Heart right ventricle (tissue), 16 donors: ENCODE data around the gene COQ8A. TPM values are rescaled to one million over a fixed set of nuclear protein-coding genes. Genes with fewer than 3 reads are reported as not detected.

ENCODE experiments used
- ATAC-seq, 8 donors: fragments of 200-7000 bp; cut with Tn5 transposase; one replicate each; pipeline ENCODE4 v1.9.1; 2020; ENCODE audit warnings: mild to moderate bottlenecking in 8 of 8, moderate library complexity in 8 of 8, moderate number of reproducible peaks in 1 of 8
- DNase-seq, 2 donors: peaks; one replicate each; pipeline ENCODE4 v3.0.0-alpha.2; 2020
- H3K27ac ChIP-seq, 10 donors: fragments of 200-600 bp; sonication (generic) in 2 of 10; one replicate each; pipeline versions ENCODE4 v1.5.0 to v1.8.0; 2020 to 2022; ENCODE audit warnings: mild to moderate bottlenecking in 3 of 10
- H3K27me3 ChIP-seq, 7 donors: fragments of 200-600 bp; one replicate each; pipeline ENCODE4 v1.8.0; 2021 to 2022; ENCODE audit warnings: mild to moderate bottlenecking in 2 of 7
- H3K36me3 ChIP-seq, 9 donors: fragments of 200-600 bp; sonication (generic) in 1 of 9; one replicate each; pipeline versions ENCODE4 v1.5.0 to v1.8.0; 2020 to 2022; ENCODE audit warnings: mild to moderate bottlenecking in 2 of 9
- H3K4me1 ChIP-seq, 9 donors: fragments of 200-600 bp; sonication (generic) in 1 of 9; one replicate each; pipeline versions ENCODE4 v1.5.0 to v1.8.0; 2020 to 2022; ENCODE audit warnings: mild to moderate bottlenecking in 4 of 9
- H3K4me3 ChIP-seq, 10 donors: fragments of 200-600 bp; sonication (generic) in 2 of 10; one replicate each; pipeline versions ENCODE4 v1.5.0 to v1.8.0; 2020 to 2022; ENCODE audit warnings: mild to moderate bottlenecking in 7 of 10, moderate library complexity in 2 of 10
- H3K9me3 ChIP-seq, 11 donors: fragments of 200-600 bp in 10 of 11; sonication (generic) in 2 of 11; one replicate each; pipeline versions ENCODE4 v1.5.0 to v1.8.0; 2013 to 2022; ENCODE audit warnings: mild to moderate bottlenecking in 2 of 11, control low read depth in 1 of 11, moderate library complexity in 1 of 11
- whole genome bisulfite sequencing, 2 donors: extraction: QIAGEN DNeasy Blood & Tissue Kit; methylation state at CpG; one replicate each; pipeline ENCODE4 v1.1.7; 2013; ENCODE audit warnings: inconsistent platforms in 1 of 2; 5-methylcytosine and 5-hydroxymethylcytosine counted together
- intact Hi-C, 10 donors: fragments of 100-400 bp; cut with DNase I; formaldehyde crosslinking; loops; one replicate each; pipeline versions ENCODE4 v1.11.1 to v1.14.2; 2022
- polyA plus RNA-seq, 2 donors: library from polyadenylated mRNA; stranded (reverse); fragments of 200-250 nt; gene quantifications; one replicate each; pipeline ENCODE4 v1.2.3, GENCODE V29; 2013
- total RNA-seq, 10 donors: library from RNA; stranded (reverse); fragmentation: NEBNext Ultra II Directional in 3 of 10; extraction: Animal tissue kit (Norgen Biotek cat#: 25700) in 3 of 10; gene quantifications; one replicate each; pipeline versions ENCODE4 v1.2.1 to v1.2.4, GENCODE V29; 2021 to 2023
- TF ChIP-seq, protein P1 (sequence below), 9 donors: fragments of 200-600 bp; sonication (generic) in 2 of 9; IDR thresholded peaks; one replicate each; pipeline versions ENCODE4 v1.5.0 to v1.8.0; 2021 to 2022; ENCODE audit warnings: antibody characterized with exemption in 9 of 9, mild to moderate bottlenecking in 5 of 9, moderate library complexity in 1 of 9
- donor health status: Arrhythmogenic right ventricular cardiomyopathy.
- donor health status: ischemic (EF 13 %, LVEDD 7.1; RV severe dilation, severe dysfunction).
- donor health status: healthy with polysubstance abuse.
- donor health status: DM: no; HTN: yes; CAD: no.
- donor health status: DM: no; HTN: no; CAD: no.
- donor health status: ischemic (EF 25% LVEDD 6.9; RV normal size, moderate dysfunction).
- donor health status: ischemic (EF 25% LVEDD 5.7; RV mildly dilated, moderate dysfunction).
- donor health status: healthy.
- donor health status: DM: yes; HTN: yes; CAD: no.
- donor health status: Ischemic cardiomyopathy.
- donor health status: ischemic (EF 35%, LVEDD 5.7; RV mildly dilated, moderate dysfunction).
- donor health status: nonischemic (EF 11% LVEDD 7.7; RV severe dilation, severe dysfunction).
- donor health status: DM: yes; HTN: yes; CAD: no.
- donor health status: PGD.
- donor health status: ischemic (EF 29% LVEDD 5.4; RV normal size, mild dysfunction).
- donor health status: nonischemic (EF 23%, LVEDD 6.1; RV moderate dilation, normal function).

The COQ8A gene
- total and polyA plus RNA-seq, 12 donors = 136 to 495 (median 253) TPM

DNA sequence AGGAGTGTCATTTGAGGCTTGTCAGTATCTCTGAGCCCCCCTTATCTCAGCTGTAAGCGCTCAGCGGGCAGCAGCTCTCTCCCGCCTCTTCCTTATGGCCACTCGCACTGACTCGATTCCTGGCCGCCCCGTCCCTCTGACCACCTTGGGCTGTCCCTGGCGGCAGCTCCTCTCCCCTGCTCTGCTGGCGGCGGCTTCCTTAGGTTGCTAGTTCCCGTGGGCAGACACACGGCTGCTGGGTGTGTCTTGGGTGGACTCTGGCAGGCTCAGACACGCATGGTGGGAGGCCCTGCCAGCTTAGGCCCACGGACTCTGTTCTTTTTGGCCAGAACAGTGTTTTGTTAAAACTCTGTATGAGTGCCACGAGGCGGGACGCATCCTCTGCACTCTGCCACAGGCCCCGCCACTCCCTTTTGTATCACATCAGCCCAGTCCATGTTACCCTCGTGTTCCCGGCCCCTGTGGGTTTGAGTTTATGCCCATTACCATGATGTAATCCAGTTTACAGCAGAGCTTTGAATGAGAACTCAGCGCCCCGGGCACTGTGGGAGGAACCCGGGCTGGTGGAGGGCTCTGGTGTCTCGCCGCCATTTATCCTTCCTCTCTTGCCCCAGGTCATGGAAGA, 45.9 kb downstream of the COQ8A start:
- Histone ChIP-seq H3K4me3 (no peak overlapping the region), H3K9me3 (no peaks in the 10 kb centered on the region), H3K36me3 (peaks cover 0 to 75% (median 11%) of the 10 kb centered on the region in 9 donors), H3K4me1 (peaks cover 19 to 88% (median 55%) of the 10 kb centered on the region in 9 donors), H3K27me3 (no peaks in the 10 kb centered on the region), H3K27ac (peak overlapping the region; percentile 50 to 86 (median 76))
- DNase-seq (peak in 1 of 2 donors; percentile 48), ATAC-seq (peak in 7 of 8 donors; percentile 16 to 64 (median 37))
- intact Hi-C loops = loop anchor here in 1 of 10 donors (5.0 kb wide), 1 partner anchor 74 kb away; no protein-coding TSS in a partner anchor
- TF ChIP-seq, protein P1, sequence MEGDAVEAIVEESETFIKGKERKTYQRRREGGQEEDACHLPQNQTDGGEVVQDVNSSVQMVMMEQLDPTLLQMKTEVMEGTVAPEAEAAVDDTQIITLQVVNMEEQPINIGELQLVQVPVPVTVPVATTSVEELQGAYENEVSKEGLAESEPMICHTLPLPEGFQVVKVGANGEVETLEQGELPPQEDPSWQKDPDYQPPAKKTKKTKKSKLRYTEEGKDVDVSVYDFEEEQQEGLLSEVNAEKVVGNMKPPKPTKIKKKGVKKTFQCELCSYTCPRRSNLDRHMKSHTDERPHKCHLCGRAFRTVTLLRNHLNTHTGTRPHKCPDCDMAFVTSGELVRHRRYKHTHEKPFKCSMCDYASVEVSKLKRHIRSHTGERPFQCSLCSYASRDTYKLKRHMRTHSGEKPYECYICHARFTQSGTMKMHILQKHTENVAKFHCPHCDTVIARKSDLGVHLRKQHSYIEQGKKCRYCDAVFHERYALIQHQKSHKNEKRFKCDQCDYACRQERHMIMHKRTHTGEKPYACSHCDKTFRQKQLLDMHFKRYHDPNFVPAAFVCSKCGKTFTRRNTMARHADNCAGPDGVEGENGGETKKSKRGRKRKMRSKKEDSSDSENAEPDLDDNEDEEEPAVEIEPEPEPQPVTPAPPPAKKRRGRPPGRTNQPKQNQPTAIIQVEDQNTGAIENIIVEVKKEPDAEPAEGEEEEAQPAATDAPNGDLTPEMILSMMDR (IDR thresholded peaks at IDR 0.05) = peak in 1 of 9 donors; percentile 8
- WGBS, 2 donors = 67% methylated on average over 25 of the region's 25 CpGs

DNA sequence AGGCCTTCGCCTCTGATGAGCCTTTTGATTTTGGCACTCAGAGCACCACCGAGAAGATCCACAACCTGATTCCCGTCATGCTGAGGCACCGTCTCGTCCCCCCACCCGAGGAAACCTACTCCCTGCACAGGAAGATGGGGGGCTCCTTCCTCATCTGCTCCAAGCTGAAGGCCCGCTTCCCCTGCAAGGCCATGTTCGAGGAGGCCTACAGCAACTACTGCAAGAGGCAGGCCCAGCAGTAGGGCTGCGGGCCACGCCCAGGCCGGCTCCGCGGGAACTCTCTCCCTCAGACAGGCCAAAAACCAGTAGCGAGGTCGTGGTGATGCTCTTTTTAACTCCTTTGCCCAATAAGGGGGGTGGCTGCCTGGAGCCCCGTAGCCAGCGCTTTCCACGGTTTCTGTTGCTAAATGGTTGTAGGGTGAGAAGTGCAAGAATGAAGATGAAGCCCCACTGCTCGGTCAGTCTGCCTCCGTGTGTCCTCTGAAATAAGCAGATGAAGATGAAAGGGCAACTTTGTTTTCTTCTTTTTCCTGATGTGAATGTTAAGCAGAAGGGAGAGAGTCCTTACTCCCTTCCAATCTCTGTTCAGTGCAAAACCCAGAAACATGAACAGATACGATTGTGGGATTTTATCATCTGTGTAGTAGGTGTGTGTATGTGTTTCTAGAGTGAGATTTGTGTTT, 46.5 kb downstream of the COQ8A start:
- no peak overlapping the region for H3K4me3 ChIP-seq
- H3K4me1 ChIP-seq = peaks cover 16 to 88% (median 50%) of the 10 kb centered on the region in 9 donors
- ATAC-seq = no peak
- H3K9me3 ChIP-seq = no peaks in the 10 kb centered on the region
- 78 to 83% methylated on average over 21 of the region's 21 CpGs for WGBS, 2 donors
- H3K27ac ChIP-seq = peak overlapping the region in 7 of 10 donors; percentile 15 to 86 (median 75)
- TF ChIP-seq, protein P1 (IDR thresholded peaks at IDR 0.05) = no peak
- no peaks in the 10 kb centered on the region for H3K27me3 ChIP-seq
- DNase-seq = no peak
- intact Hi-C loops = loop anchor here in 1 of 10 donors (5.0 kb wide), 1 partner anchor 74 kb away; no protein-coding TSS in a partner anchor
- H3K36me3 ChIP-seq = peaks cover 0 to 69% (median 11%) of the 10 kb centered on the region in 9 donors

DNA sequence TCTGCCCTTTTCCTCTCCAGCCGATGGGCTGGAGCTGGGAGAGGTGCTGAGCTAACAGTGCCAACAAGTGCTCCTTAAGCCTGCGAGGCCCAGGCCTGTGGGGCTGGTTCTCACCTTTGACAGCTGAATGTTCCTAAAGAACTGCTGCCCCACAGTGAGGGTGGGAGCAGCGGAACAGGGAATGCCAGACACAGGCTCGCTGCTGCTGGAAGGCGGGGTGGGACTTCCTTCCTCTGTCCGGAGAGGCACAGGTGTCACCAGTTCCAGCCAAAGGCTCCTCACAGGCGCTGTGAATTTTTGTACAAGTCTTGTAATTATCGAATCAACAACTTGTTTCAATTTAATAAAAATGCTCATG, 47.1 kb downstream of the COQ8A start:
- Histone ChIP-seq H3K4me3 (no peak overlapping the region), H3K9me3 (no peaks in the 10 kb centered on the region), H3K27me3 (no peaks in the 10 kb centered on the region), H3K27ac (peak overlapping the region in 5 of 10 donors; percentile 15 to 75 (median 52)), H3K36me3 (peaks cover 0 to 65% (median 11%) of the 10 kb centered on the region in 9 donors), H3K4me1 (peaks cover 16 to 83% (median 50%) of the 10 kb centered on the region in 9 donors)
- WGBS, 2 donors = 63 to 67% methylated on average over 8 of the region's 8 CpGs
- intact Hi-C loops = loop anchor here in 1 of 10 donors (5.0 kb wide), 1 partner anchor 75 kb away; no protein-coding TSS in a partner anchor
- DNase-seq (no peak), ATAC-seq (no peak)
- TF ChIP-seq, protein P1 (IDR thresholded peaks at IDR 0.05) = no peak

DNA sequence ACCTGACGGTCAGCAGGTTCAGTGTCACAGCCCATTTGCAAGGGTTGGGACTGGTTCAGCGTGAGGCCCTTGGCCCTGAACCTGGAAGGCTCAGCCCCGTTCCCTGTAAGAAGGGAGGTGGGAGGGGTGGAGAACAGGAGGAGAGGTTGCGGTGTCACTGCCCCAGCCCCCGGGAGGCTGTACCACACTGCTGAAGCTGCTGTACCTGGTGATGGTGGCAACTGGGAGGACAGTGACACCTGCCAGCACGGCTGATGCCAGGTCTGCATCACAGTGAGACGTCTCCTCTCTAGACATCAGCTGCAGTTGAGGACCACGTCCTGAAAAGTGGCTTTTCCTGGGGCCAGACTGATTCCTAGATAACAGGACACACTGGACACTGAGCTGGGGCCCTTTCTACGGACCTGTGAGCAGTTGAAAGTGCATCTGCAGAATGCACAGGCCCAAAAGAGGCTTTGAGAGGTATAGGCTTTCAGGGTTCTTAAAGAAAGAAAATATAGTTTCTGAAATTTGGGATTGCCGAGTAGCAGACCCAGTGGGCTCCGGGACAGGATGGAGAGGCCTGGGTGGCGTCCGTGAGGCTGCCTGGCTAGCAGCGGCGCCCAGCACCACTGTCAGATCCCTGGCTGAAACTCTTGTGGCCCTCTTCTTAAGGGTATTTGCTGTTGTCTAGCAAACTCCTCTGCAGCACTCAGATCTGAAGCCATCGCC, 47.7 kb downstream of the COQ8A start:
- Histone ChIP-seq H3K36me3 (peaks cover 0 to 61% (median 5%) of the 10 kb centered on the region in 9 donors), H3K27ac (peak overlapping the region in 8 of 10 donors; percentile 18 to 75 (median 44)), H3K4me1 (peaks cover 16 to 85% (median 50%) of the 10 kb centered on the region in 9 donors), H3K9me3 (no peaks in the 10 kb centered on the region), H3K4me3 (no peak overlapping the region), H3K27me3 (no peaks in the 10 kb centered on the region)
- TF ChIP-seq, protein P1 (IDR thresholded peaks at IDR 0.05) = no peak
- ATAC-seq (no peak), DNase-seq (no peak)
- 78 to 79% methylated on average over 16 of the region's 16 CpGs for WGBS, 2 donors
- intact Hi-C loops = loop anchor here in 1 of 10 donors (5.0 kb wide), 1 partner anchor 75 kb away; no protein-coding TSS in a partner anchor
